Glomerular visceral epithelial cell (primary cell): ENCODE data around the gene RPL26.
"Not testable (repeated sequence)": the region's sequence is repeated elsewhere in the genome, so short reads cannot be mapped to it uniquely, and the experiment has no call there.

ENCODE experiments used
- DNase-seq: peaks from one replicate; pipeline ENCODE4 v3.0.0-alpha.2; 2016; ENCODE audit errors: extremely low spot score

Gene RPL26

GRCh38 chr17:8366231-8366630 is 16.8 kb downstream of the RPL26 start:
- DNase-seq, result peak; percentile 84

DNA sequence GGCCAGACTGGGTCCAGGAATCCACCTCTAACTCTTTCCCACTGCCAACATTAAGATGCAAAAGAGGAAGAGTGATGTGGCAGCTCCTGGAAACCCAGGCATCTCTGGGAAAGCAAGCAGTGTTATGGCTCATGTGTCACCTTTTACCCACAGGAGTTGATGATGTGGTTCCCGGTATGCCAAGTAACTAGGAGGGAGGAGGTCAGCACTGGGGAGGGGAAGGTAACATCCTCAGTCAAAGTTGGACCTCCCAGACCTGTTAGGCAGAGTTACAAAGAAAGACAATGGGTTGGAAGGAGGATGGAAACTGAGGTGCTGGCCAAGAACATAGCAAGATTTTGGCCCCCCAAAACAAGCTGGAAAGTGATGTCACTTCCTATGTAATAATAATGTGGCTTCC is 17.9 kb downstream of the RPL26 start:
- DNase-seq, result peak; percentile 63

DNA sequence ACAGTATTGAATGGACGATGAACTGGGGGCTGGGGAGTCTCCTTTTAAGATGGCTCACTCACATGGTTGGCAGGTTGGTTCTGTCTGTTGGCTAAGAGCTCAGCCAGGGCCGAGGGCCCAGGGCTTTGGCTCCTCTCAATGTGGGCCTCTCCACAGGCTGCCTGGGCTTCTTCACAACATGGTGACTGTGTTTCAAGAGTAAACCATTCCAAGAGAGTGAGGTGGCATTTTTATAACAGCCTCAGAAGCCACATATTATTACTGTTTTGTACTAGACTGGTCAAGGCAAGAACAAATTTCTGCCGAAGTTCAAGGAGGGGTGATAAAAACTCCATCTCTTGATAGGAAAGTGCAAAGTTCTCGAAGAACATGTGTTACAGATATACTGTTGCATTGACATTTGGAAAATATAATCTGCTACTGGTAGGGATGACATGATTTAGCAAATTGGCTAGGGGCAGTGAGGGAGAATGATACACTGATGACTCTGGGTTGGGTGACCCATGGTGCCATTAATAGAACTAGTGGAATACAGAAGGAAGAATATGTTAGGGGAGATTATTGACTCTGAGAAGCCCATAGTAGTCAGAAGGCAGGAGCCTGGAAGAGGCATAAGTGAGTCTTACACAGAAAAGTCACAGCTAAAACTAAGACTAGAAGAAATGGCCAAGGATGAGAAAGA is 20.2 kb downstream of the RPL26 start:
- no peak for DNase-seq

GRCh38 chr17:8360751-8361150 is 22.2 kb downstream of the RPL26 start:
- no peak for DNase-seq

GRCh38 chr17:8360260-8360659 is 22.7 kb downstream of the RPL26 start:
- DNase-seq, result no peak

GRCh38 chr17:8359769-8360168 is 23.2 kb downstream of the RPL26 start:
- DNase-seq, result peak; percentile 48

- no peak for DNase-seq
These were observed 25.1 kb downstream of the RPL26 start for GRCh38 chr17:8357910-8358309.

DNA sequence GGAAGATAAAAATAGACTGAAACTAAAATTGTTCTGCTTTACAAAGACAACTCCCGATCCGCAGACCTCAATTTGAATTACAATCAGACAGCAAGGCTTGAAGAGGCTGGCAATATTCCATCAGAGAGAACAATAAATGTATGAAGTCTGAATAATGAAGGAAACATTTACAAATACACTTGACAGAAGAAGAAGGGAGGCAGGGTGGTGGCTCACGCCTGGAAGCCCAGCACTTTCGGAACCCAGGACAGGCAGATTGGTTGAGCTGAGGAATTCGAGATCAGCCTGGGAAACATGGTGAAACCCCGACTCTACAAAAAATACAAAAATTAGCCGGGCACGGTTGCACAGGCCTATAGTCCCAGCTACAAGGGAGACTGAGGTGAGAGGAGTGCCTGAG is 28.8 kb downstream of the RPL26 start:
- DNase-seq, result no peak

DNA sequence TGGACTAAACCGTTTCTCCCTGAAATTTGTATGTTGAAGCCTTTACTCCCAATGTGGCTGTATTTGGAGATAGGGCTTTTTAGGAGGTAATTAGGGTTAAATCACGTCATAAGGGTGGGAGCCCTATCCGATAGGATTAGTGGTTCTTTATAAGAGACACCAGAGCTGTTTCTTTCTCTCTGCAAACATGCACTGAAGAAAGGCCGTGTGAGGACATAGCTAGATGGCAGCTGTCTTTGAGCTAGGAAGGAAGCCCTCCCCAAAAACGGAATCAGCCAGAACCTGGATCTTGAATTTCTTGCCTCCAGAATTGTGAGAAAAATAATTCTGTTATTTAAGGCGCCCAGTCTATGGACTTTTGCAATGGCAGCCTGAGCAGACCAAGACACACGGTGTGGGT is 29.3 kb downstream of the RPL26 start:
- DNase-seq, result no peak

DNA sequence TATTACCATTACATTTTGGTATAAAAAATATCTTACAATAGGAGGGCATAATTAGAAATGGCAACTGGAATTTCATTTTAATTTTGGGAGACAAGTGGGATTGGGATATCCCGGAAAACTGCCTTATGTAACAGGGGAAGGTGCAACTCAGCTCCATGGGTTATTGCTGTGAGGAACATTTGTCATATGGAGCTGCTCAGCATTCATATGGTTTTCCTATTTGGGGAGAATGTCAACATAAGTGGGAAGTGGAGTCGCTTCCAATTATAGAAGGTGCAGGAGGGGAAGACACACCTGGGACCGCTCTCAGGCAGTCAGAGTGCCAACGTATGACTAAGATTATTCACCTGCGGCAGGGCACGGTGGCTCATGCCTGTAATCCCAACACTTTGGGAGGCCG is 32.7 kb downstream of the RPL26 start:
- DNase-seq, result no peak

- not testable (repeated sequence) for DNase-seq
These were observed 36.0 kb downstream of the RPL26 start for GRCh38 chr17:8347001-8347400.

GRCh38 chr17:8345951-8346665 is 36.9 kb downstream of the RPL26 start:
- no peak for DNase-seq

GRCh38 chr17:8345052-8345690 is 37.8 kb downstream of the RPL26 start:
- DNase-seq, result no peak

GRCh38 chr17:8341456-8341855 is 41.5 kb downstream of the RPL26 start:
- DNase-seq, result no peak

- DNase-seq, result no peak
These were observed 43.5 kb downstream of the RPL26 start, which contains the start of gene ODF4 for GRCh38 chr17:8339540-8339939. ODF4 (plus strand) TSS chr17:8339840; CDS start chr17:8340052, 212 bp downstream.

DNA sequence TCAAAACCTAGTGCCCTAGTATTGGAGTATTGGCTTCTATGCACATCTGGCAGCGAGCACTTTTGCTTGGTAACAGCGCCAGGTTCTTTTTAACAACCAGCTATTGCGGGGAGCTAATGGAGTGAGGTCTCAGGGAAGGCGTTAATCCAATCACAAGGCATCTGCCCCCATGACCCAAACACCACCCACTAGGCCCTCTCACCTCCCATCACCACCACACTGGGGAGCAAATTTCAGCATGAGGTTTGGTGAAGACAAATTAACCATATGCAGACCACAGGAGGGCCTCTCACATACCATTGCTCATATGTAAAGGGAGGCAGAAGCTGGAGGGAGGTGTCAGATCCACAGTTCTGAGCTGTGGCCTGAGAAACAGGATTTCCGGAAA is 44.2 kb downstream of the RPL26 start:
- no peak for DNase-seq

DNA sequence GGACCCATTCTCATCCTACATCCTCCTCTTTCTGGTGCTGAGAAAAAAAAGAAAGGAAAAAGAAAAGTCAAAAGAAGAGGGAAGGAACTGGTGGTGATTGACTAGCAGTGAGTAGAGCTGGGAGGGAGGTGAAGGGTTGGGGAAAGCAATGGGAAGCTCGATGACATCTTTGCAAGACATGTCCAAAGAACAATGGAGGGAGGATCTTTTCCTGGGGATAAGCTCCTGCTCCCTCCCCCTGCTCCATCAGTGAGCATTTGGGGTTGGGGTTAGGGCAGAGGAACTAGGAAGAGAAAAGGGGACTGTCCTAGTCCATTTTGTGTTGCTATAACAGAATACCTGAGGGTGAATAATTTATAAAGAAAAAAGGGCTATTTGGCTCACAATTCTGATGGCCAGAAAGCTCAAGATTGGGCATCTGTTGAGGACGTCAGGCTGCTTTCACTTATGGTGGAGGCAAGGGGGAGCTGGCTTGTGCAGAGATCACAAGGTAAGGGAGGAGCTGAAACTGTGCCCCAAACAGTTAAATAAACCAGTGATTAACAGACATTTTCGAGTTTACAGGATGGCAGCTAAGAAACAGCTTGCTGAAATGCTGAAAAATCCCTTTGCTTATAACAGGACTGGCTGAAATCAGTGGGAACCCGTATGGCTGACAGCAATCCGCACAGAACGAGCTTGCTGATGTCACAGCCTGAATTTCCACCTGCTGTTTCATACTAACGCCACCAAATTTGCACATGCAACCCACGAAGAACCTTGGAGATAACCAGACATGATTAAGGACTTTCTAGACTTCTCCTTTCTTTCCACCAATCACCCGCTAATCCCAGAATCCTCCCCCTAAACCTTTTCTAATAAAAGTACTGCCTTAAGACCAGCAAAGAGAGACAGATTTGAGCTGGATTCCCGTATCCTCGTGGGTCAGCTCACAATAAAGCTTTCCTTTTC is 44.9 kb downstream of the RPL26 start:
- DNase-seq, result no peak

GRCh38 chr17:8333281-8333680 is 49.7 kb downstream of the RPL26 start:
- DNase-seq, result no peak

- DNase-seq, result no peak
These were observed 50.3 kb downstream of the RPL26 start for GRCh38 chr17:8332688-8333087.

GRCh38 chr17:8332128-8332527 is 50.9 kb downstream of the RPL26 start:
- no peak for DNase-seq
